Fibroblast of villous mesenchyme (primary cell): ENCODE measurements around the gene CDC34. TPM values are rescaled to one million over a fixed set of nuclear protein-coding genes. Genes with fewer than 3 reads are reported as not detected.
"Not testable (repeated sequence)": the region's sequence is repeated elsewhere in the genome, so short reads cannot be mapped to it uniquely, and the experiment has no call there.

Experiments used
- DNase-seq: peaks from one replicate; pipeline ENCODE4 v3.0.0-alpha.2; 2010; ENCODE audit warnings: low read depth
- H3K4me3 ChIP-seq: 2 replicates; pipeline ENCODE4 v1.5.1; 2011; ENCODE audit warnings: low read depth, mild to moderate bottlenecking, low read length
- CTCF ChIP-seq: IDR thresholded peaks from 2 replicates; pipeline ENCODE4 v1.5.1; 2012; ENCODE audit warnings: low read depth, mild to moderate bottlenecking, low read length; ENCODE audit not compliant: insufficient read depth
- total RNA-seq: library from RNA; depleted of rRNA; stranded (reverse); fragments of >200 nt; gene quantifications from 2 replicates; pipeline ENCODE4 v1.2.3, GENCODE V29; 2012

CDC34 gene
- total RNA-seq, 1 donor, result 52.2 TPM

- TF ChIP-seq CTCF, result no peak
- no peak overlapping the region for H3K4me3 ChIP-seq
- no peak for DNase-seq
Measured at GRCh38 chr19:583198-583967, 51.8 kb downstream of the CDC34 start.

GRCh38 chr19:583968-584239, 52.3 kb downstream of the CDC34 start:
- no peak for TF ChIP-seq CTCF
- no peak for DNase-seq
- no peak overlapping the region for H3K4me3 ChIP-seq

- peak; percentile 63 for DNase-seq
- H3K4me3 ChIP-seq, result no peak overlapping the region
Measured at GRCh38 chr19:584240-585001, 52.9 kb downstream of the CDC34 start.

GRCh38 chr19:585146-585545, 53.6 kb downstream of the CDC34 start:
- DNase-seq, H3K4me3 ChIP-seq: not testable (repeated sequence)

More at GRCh38 chr19:584240-585001, 52.9 kb downstream of the CDC34 start:
- peak; percentile 95 for TF ChIP-seq CTCF

GRCh38 chr19:585551-586110, 54.1 kb downstream of the CDC34 start:
- DNase-seq, result no peak
- TF ChIP-seq CTCF, result no peak
- H3K4me3 ChIP-seq, result no peak overlapping the region

- H3K4me3 ChIP-seq, result peak overlapping the region; percentile 12
- TF ChIP-seq CTCF, result peak; percentile 74
- peak; percentile 86 for DNase-seq
Measured at GRCh38 chr19:588093-588740, 56.7 kb downstream of the CDC34 start.
